Measurements from ENCODE around the gene TLCD3A.
A peak's percentile ranks its signal among the peaks of the same experiment; 100 is the strongest.
"Not testable (repeated sequence)": the region's sequence is repeated elsewhere in the genome, so short reads cannot be mapped to it uniquely, and the experiment has no call there.

The TLCD3A gene

GRCh38 chr17:784143-784542 is 51.7 kb downstream of the TLCD3A start:
- no peak for DNase-seq

DNA sequence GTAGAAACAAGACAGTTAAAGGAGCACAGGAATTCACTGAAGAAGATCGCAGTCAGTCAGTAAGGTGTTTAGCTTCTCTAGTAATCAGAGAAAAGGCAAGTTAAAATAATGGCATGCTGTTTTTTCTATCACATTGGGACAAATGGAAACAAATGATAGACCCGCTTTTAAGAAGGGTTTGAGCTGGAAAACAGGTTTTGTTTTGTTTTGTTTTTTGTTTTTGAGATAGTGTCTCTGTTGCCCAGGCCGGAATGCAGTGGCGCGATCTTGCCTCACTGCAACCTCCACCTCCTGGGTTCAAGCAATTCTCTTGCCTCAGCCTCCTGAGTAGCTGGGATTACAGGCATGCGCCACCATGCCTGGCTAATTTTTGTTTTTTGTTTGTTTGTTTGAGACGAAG is 53.5 kb downstream of the TLCD3A start:
- DNase-seq, result not testable (repeated sequence)

GRCh38 chr17:787641-788221 is 55.3 kb downstream of the TLCD3A start:
- no peak for DNase-seq

DNA sequence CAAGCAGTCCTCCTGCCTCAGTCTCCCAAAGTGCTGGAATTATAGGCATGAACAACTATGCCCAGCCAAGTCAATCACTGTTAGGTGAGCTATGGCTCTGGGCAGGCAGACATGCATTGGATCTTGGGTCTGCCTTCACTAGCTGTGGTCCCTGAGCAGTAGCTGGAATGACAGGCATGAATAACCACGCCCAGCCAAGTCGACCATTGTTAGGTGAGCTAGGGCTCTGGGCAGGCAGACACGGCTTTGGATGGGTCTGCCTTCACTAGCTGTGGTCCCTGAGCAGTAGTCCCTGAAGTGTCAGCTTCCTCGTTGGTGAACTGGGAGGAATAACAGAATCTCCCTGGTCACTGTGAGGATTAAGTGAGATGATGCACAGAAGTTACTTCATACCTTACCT is 56.2 kb downstream of the TLCD3A start:
- no peak for DNase-seq

GRCh38 chr17:789160-789840 is 56.9 kb downstream of the TLCD3A start:
- DNase-seq, result no peak

DNA sequence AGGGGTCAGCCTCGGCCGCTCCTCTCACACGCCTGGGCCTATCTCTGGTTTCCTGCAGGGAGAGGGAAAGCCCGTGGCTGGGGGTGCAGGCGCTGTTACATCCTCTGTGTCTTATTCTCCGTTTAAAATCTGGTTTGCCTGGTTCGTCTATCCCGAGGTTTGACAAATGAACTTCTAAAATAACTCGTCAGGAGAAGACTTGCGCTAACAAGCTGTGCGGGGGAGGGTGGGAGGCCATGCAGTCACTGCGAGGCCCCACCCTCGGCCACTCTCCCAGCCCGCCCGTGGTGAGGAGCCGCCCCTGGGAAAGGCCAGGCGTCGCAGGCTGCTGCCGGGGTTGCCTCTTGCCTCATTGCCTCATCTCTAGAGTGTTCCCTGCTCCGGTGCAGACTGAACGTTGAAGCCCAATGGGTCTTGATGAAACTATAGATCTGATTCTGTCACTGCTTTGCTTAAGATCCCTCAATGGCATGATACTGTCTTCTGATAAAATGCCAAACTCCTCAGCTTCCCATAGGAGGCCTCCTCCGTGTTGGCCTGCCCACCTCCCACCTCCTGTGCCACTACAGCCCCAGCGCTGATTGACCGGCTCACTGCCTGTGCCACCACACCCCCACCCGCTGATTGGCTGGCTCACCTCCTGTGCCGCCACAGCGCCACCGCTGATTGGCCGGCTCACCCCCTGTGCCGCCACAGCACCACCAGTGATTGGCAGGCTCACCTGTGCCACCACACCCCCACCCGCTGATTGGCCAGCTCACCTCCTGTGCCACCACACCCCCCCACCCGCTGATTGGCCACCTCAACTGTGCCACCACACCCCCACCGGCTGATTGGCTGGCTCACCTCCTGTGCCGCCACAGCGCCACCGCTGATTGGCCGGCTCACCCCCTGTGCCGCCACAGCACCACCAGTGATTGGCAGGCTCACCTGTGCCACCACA is 57.8 kb downstream of the TLCD3A start:
- DNase-seq, result peak in 4 of 56 donors; percentile 2 to 34 (median 8)

GRCh38 chr17:790874-791247 is 58.5 kb downstream of the TLCD3A start:
- peak in 1 of 56 donors; percentile 12 for DNase-seq

DNA sequence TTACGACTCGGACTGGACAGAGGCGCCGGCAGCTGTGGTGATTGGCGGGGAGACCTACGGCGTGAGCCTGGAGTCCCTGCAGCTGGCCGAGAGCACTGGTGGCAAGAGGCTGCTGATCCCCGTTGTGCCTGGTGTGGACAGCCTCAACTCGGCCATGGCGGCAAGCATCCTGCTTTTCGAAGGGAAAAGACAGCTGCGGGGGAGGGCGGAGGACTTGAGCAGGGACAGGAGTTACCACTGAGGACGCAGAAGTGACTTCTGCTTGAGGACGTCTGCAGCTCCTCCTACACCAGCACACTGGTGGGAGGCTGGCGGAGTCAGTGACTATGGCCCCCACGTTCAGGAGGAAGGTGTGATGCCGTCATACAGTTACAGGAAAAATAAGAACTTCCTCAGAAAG is 59.4 kb downstream of the TLCD3A start:
- DNase-seq, result no peak

GRCh38 chr17:792277-792676 is 59.9 kb downstream of the TLCD3A start:
- no peak for DNase-seq
